Measurements from ENCODE around the gene BEST2.

DNA sequence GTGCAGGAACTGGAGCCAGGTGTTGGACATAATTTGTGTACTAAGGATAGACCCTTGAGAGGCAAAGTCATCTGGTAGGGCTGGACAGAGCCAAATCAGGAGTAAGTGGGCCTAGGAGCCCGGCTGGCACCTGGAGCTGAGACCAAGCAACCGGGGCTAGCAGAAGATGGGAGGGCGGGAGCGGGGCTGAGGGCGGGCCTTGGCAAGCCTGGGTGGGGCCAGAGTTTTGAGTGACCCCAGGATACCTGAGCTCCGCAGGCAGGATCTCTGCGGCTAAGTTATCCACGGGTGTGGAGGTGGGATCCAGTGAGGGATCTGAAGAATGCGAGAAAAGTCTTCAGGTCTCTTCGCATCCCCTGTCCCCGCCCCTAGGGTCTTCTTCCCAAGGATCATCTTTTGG lies 15.6 kb downstream of the BEST2 start:
- TF ChIP-seq, protein P1, sequence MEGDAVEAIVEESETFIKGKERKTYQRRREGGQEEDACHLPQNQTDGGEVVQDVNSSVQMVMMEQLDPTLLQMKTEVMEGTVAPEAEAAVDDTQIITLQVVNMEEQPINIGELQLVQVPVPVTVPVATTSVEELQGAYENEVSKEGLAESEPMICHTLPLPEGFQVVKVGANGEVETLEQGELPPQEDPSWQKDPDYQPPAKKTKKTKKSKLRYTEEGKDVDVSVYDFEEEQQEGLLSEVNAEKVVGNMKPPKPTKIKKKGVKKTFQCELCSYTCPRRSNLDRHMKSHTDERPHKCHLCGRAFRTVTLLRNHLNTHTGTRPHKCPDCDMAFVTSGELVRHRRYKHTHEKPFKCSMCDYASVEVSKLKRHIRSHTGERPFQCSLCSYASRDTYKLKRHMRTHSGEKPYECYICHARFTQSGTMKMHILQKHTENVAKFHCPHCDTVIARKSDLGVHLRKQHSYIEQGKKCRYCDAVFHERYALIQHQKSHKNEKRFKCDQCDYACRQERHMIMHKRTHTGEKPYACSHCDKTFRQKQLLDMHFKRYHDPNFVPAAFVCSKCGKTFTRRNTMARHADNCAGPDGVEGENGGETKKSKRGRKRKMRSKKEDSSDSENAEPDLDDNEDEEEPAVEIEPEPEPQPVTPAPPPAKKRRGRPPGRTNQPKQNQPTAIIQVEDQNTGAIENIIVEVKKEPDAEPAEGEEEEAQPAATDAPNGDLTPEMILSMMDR (IDR thresholded peaks at IDR 0.05), result no peak
- TF ChIP-seq POLR2AphosphoS5 (IDR thresholded peaks at IDR 0.05; ENCODE audit: insufficient read depth in 1 of 2, low read depth in 1 of 2) (no peak), POLR2A (IDR thresholded peaks at IDR 0.05) (no peak)
